Brain microvascular endothelial cell (primary cell): ENCODE results near the gene CSF1R.

Experiments
- DNase-seq: peaks from one replicate; pipeline ENCODE4 v3.0.0-alpha.2; 2020
- H3K27ac ChIP-seq: fragments of 250-450 bp; sonication (Bioruptor Pico); 2 replicates; pipeline ENCODE4 v1.5.1; 2020; ENCODE audit warnings: mild to moderate bottlenecking, moderate library complexity
- H3K27me3 ChIP-seq: fragments of 250-450 bp; sonication (Bioruptor Pico); replicated peaks from 2 replicates; pipeline ENCODE4 v1.5.1; 2020; ENCODE audit warnings: mild to moderate bottlenecking
- H3K36me3 ChIP-seq: fragments of 250-450 bp; sonication (Bioruptor Pico); replicated peaks from 2 replicates; pipeline ENCODE4 v1.5.1; 2020; ENCODE audit warnings: mild to moderate bottlenecking
- H3K4me3 ChIP-seq: 2 replicates; pipeline ENCODE4 v1.5.1; 2011; ENCODE audit warnings: low read depth, mild to moderate bottlenecking, control low read depth, low read length, moderate library complexity
- in situ Hi-C: cut with HindIII; loops from 2 replicates; pipeline ENCODE4 v1.10.0; 2017; ENCODE audit warnings: low sequenced_read_pairs, low pct_ligation_motif_present
- TF ChIP-seq, protein P1 (sequence below): IDR thresholded peaks from 2 replicates; pipeline ENCODE4 v1.5.1; 2011; ENCODE audit warnings: low read depth, mild to moderate bottlenecking, moderate library complexity, low read length, control low read depth, inconsistent platforms; ENCODE audit errors: missing control alignments

Gene CSF1R

DNA sequence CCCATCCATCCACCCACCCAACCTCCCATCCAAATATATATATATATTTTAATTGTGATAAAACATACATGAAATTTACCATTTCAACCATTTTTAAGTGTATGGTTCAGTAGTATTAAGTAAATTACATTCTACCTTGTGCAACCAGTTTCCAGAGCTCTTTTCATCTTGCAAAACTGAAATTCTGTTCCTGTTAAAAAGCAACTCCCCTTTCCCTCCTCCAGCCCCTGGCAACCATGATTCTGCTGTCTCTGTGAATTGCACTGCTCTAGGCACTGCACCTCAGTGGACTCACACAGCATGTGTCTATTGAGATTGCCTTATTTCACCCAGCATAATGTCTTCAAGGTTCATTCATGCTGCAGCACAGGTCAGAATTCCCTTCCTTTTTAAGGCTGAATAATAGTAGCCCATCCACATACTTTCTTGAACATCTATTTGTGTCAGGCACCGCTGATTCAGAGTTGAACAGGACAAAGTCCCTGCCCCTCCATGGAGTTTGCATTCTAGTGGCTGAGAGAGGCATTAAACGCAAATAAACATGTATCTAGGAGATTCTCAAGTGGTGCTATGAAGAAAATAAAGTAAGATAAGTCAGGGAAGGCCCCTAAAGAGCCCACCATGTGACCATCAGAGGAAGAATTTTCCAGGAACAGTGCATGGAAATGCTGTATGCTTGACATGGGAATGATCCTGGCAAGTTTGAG lies 24.0 kb downstream of the CSF1R start:
- Histone ChIP-seq H3K36me3 (no peaks in the 10 kb centered on the region), H3K4me3 (no peak overlapping the region), H3K27ac (no peak overlapping the region), H3K27me3 (no peaks in the 10 kb centered on the region)
- TF ChIP-seq, protein P1, sequence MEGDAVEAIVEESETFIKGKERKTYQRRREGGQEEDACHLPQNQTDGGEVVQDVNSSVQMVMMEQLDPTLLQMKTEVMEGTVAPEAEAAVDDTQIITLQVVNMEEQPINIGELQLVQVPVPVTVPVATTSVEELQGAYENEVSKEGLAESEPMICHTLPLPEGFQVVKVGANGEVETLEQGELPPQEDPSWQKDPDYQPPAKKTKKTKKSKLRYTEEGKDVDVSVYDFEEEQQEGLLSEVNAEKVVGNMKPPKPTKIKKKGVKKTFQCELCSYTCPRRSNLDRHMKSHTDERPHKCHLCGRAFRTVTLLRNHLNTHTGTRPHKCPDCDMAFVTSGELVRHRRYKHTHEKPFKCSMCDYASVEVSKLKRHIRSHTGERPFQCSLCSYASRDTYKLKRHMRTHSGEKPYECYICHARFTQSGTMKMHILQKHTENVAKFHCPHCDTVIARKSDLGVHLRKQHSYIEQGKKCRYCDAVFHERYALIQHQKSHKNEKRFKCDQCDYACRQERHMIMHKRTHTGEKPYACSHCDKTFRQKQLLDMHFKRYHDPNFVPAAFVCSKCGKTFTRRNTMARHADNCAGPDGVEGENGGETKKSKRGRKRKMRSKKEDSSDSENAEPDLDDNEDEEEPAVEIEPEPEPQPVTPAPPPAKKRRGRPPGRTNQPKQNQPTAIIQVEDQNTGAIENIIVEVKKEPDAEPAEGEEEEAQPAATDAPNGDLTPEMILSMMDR: peak; percentile 9
- in situ Hi-C loops: no loop called here
- DNase-seq: no peak

DNA sequence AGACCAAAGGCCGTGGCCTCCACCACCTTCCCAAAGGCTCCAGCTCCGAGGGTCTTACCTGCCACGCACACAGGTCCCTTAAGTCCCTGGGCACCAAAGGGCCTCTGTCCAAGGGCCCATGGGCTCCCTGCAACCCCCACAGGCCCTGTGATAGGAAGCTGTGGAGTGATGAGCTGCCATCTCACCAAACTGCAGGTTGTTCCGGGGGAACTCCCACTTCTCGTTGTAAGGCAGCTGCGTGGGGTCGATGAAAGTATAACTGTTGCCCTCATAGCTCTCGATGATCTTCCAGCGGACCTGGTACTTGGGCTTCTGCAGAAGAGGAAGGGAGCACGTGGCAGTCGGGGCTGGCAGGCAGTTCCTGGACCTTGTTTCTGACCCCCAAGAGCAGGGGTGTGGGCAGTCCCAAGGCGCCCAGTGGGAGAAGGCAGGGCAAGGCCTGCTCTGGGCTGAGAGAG lies 24.8 kb downstream of the CSF1R start:
- TF ChIP-seq, protein P1: no peak
- Histone ChIP-seq H3K27ac (no peak overlapping the region), H3K36me3 (no peaks in the 10 kb centered on the region), H3K4me3 (no peak overlapping the region), H3K27me3 (no peaks in the 10 kb centered on the region)
- in situ Hi-C loops: no loop called here
- DNase-seq: no peak

DNA sequence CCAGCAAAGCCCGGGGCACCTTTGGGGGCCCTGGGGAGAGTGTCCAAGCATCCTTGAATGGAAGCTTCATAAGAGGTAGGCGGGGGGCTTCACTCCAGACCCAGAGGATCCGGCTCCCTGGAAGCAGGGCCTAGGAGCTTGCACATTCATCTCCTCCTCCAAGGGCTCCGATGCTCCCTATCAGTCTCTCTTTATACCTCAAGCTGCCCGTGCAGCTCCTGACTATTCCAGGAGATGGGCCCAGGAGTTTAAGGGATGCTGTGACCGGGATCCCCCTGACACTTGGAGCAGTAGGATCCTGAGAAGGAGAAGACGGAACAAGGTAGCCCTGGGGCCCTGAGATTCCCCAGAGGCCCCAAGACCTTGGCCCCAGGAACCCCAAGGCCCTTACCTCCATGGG lies 25.9 kb downstream of the CSF1R start:
- Histone ChIP-seq H3K4me3 (no peak overlapping the region), H3K36me3 (peaks cover under 1% of the 10 kb centered on the region), H3K27me3 (no peaks in the 10 kb centered on the region), H3K27ac (no peak overlapping the region)
- no peak for DNase-seq
- TF ChIP-seq, protein P1: no peak
- in situ Hi-C loops: no loop called here

DNA sequence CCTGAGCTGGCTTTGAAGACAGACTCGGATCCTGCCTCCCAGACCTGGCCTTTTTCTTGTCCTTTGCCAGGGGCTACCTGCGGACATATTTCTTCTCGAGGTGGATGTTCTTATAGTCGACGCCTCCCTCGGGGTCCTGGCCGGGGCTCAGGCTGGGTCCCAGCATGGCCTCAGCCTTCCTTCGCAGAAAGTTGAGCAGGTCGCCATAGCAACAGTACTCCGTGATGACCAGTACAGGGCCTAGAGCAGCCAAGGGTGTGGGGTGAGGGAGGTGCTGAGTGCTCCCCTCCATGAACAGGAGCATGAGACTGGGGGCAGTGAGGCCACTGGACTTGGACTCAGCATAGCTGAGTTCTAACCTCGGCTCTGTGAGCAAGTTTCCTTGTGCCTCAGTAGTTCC lies 26.7 kb downstream of the CSF1R start:
- Histone ChIP-seq H3K27me3 (no peaks in the 10 kb centered on the region), H3K36me3 (peaks cover 5% of the 10 kb centered on the region), H3K4me3 (no peak overlapping the region), H3K27ac (no peak overlapping the region)
- in situ Hi-C loops: no loop called here
- no peak for DNase-seq
- TF ChIP-seq, protein P1: no peak

DNA sequence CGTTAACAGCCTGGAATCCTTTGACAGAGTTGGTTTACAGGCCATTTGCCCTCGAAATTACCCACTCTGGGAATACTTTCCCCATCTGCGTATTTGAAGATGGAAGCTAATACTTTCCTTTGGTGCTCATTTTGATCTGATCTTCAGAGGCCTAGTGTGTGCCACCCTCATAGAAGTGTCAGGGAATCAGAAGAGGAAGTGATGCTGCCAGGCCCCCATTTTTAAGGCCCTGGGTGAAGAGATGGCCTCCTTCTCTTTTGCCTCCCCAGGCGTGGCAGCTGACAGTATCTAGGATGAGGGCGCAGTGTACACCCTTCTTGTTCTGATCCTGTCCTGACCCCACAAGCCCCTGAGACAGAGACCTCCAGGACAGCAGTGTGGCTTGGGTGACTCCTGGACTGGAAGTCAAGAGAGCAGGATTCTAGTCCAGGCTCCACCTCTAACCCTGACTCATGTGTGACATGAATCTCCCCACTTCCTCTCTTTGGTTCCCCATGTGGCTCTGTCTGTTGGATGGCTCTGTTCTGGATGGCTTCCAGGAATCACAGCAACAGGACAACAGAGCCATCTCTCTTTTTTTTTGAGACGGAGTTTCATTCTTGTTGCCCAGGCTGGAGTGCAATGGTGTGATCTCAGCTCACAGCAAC lies 27.8 kb downstream of the CSF1R start:
- Histone ChIP-seq H3K4me3 (no peak overlapping the region), H3K36me3 (peaks cover 14% of the 10 kb centered on the region), H3K27ac (no peak overlapping the region), H3K27me3 (no peaks in the 10 kb centered on the region)
- in situ Hi-C loops: no loop called here
- TF ChIP-seq, protein P1: no peak
- peak; percentile 76 for DNase-seq
